ENCODE results near the gene FSTL1.
A peak's percentile ranks its signal among the peaks of the same experiment; 100 is the strongest.

The FSTL1 gene

DNA sequence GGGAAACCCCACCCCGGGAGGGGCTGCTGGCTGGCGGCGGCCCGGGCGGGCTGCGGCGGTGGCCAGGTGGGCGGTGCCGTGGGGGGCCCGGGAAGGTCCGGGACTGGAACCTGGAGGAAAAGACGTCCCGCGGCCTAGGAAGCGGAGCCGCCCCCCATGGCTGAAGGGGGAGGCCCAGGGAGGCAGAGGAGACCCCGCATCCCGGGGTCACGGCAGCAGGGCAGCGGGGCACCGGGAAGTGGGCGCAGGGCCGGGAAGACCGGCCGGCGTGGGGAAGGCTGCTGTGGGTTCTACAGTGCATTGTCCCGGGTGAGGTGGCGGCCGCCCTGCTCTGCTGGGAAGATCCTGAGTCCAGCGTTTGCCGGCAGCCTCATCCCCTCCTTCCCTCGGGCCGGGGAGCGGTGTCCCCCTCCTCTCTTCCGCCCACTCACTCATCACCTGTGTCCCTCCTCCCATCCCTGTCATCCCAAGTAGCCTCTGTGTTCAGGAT is 525 bp upstream of the FSTL1 start:
- DNase-seq (ENCODE audit: low read depth) = no peak
- TF ChIP-seq, protein P1, sequence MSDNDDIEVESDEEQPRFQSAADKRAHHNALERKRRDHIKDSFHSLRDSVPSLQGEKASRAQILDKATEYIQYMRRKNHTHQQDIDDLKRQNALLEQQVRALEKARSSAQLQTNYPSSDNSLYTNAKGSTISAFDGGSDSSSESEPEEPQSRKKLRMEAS (IDR thresholded peaks at IDR 0.05; ENCODE audit: low read depth, low read length) = no peak
- no peak for TF ChIP-seq MYC (IDR thresholded peaks at IDR 0.05; ENCODE audit: low read depth, low read length)
- TF ChIP-seq, protein P2, sequence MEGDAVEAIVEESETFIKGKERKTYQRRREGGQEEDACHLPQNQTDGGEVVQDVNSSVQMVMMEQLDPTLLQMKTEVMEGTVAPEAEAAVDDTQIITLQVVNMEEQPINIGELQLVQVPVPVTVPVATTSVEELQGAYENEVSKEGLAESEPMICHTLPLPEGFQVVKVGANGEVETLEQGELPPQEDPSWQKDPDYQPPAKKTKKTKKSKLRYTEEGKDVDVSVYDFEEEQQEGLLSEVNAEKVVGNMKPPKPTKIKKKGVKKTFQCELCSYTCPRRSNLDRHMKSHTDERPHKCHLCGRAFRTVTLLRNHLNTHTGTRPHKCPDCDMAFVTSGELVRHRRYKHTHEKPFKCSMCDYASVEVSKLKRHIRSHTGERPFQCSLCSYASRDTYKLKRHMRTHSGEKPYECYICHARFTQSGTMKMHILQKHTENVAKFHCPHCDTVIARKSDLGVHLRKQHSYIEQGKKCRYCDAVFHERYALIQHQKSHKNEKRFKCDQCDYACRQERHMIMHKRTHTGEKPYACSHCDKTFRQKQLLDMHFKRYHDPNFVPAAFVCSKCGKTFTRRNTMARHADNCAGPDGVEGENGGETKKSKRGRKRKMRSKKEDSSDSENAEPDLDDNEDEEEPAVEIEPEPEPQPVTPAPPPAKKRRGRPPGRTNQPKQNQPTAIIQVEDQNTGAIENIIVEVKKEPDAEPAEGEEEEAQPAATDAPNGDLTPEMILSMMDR (IDR thresholded peaks at IDR 0.05; ENCODE audit: low read depth, low read length) = no peak
- no peak for TF ChIP-seq POLR2A (IDR thresholded peaks at IDR 0.05; ENCODE audit: extremely low read depth, insufficient read length)
- H3K4me3 ChIP-seq (ENCODE audit: low read depth, low read length) = no peak overlapping the region

DNA sequence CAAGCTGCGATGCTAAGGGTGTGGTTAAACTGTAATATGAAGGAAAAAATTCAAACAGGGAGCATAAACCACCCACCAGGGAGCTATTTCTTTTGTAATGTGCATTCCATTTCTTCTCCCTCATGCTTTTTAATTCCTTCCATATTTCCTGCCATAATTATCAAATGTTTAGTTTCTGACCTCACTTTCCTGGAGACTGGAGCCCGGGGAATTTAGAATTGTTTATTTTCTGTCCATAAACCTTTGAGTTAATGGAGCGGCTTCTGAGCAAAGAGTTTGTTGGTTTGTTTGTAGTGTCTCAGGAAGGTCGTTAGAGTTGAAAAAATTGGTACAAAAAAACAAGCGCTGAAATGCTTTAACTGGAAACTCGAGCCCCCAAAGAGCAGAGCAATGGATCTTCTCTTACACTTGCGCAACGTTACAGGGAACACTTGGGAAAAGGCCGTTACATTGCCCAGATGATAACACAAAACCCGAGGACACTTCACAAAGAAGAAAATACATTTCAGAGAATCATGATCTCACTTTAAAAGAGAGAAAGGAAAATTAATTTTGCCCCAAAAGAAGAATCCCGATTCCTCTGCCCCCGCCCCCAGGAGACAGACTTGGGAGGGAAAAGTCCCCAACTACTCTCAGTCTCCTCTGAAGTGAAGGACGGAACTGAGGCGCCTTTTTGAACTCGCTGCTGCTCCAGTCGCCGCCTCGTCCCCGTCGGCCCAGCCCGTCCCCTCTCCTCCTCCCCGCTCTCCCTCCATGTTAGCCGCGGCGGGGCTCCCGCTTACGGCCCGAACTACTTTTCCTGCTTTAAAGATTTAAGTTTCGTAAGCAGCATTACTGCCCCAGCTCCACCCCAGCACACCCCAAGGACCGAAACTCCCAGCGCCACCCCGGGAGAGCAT is 842 bp downstream of the FSTL1 start:
- peak; percentile 9 for DNase-seq (ENCODE audit: low read depth)
- no peak overlapping the region for H3K4me3 ChIP-seq (ENCODE audit: low read depth, low read length)
- TF ChIP-seq, protein P2 (IDR thresholded peaks at IDR 0.05; ENCODE audit: low read depth, low read length) = no peak
- TF ChIP-seq, protein P1 (IDR thresholded peaks at IDR 0.05; ENCODE audit: low read depth, low read length) = no peak
- no peak for TF ChIP-seq MYC (IDR thresholded peaks at IDR 0.05; ENCODE audit: low read depth, low read length)
- no peak for TF ChIP-seq POLR2A (IDR thresholded peaks at IDR 0.05; ENCODE audit: extremely low read depth, insufficient read length)

DNA sequence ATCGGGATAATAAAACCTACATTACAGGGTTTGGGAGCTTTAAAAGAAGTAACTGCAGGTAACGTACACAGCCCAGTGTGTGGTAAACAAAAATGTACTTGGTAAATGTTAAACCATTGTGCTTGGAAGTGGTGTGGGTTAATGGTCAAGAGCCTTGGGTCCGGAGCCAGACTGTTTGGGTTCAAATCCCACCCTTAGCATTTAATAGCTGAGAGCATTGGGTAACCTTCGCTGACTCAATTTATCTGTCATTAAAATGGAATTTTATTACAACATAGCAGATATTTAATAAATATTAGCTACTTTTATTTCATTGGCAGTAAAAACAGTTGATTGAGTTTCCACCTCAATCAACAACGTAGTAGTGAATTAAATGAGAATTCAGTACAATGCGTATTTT is 1.5 kb downstream of the FSTL1 start:
- TF ChIP-seq MYC (IDR thresholded peaks at IDR 0.05; ENCODE audit: low read depth, low read length) (no peak), POLR2A (IDR thresholded peaks at IDR 0.05; ENCODE audit: extremely low read depth, insufficient read length) (no peak)
- TF ChIP-seq, protein P1 (IDR thresholded peaks at IDR 0.05; ENCODE audit: low read depth, low read length) = no peak
- TF ChIP-seq, protein P2 (IDR thresholded peaks at IDR 0.05; ENCODE audit: low read depth, low read length) = no peak
- DNase-seq (ENCODE audit: low read depth) = no peak
- H3K4me3 ChIP-seq (ENCODE audit: low read depth, low read length) = no peak overlapping the region

DNA sequence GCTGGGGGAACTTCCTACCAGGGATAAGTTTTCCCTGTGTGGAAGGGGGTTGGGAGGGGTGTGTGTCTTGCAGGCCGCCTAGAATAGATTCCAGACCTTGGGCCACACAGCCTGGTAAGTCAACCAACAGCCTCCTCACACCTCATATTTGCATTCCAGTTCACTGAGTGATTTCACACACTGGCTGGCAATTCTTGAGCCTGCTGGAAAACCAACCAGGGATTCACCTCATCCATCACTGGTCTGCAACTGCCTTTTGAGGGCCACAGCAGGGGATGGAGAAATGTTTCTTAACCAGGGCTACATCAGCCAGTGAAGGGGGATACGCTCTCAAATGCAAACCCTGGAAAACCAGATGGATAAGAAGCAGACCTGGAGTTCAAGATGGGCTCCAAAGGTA is 2.0 kb downstream of the FSTL1 start:
- DNase-seq (ENCODE audit: low read depth) = no peak
- no peak overlapping the region for H3K4me3 ChIP-seq (ENCODE audit: low read depth, low read length)
- TF ChIP-seq MYC (IDR thresholded peaks at IDR 0.05; ENCODE audit: low read depth, low read length) (no peak), POLR2A (IDR thresholded peaks at IDR 0.05; ENCODE audit: extremely low read depth, insufficient read length) (no peak)
- TF ChIP-seq, protein P2 (IDR thresholded peaks at IDR 0.05; ENCODE audit: low read depth, low read length) = no peak
- TF ChIP-seq, protein P1 (IDR thresholded peaks at IDR 0.05; ENCODE audit: low read depth, low read length) = no peak

DNA sequence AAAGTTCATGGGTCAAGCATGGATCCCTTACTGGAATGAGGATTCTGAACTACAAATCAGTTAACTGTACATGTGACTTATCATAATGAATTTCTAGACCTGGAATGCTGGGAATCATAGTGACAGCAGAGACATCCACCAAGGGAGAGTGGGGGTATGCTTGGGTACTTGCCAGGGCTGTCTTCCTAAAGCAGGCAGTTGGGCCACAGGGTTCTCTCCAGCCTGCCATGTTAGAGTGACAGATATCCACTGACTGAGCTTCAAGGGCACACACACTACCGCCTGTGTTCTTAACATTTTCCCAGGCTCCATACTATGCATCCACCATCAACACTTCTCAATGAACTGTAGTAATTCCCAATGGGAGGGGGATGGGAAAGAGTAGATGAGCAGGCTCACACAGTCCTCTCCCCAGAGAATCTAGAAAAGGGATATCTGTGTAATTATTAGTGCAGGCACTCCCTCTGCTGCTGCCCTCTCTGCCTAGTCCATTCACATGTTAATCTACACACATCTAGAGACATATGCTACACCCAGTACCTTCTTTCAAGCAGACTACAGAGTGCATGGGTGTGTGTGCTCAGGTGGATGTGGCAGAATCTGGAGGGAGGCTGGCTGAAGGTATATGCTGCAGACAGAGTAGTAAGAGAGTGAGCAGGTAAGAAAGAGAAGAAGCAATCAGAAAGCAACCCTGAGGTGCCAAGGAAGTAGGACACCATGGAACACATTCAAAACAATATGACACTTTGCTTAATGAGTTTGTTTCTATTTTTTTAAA is 3.7 kb downstream of the FSTL1 start:
- no peak overlapping the region for H3K4me3 ChIP-seq (ENCODE audit: low read depth, low read length)
- no peak for DNase-seq (ENCODE audit: low read depth)
- TF ChIP-seq POLR2A (IDR thresholded peaks at IDR 0.05; ENCODE audit: extremely low read depth, insufficient read length) = no peak
- TF ChIP-seq, protein P2 (IDR thresholded peaks at IDR 0.05; ENCODE audit: low read depth, low read length) = no peak
- TF ChIP-seq, protein P1 (IDR thresholded peaks at IDR 0.05; ENCODE audit: low read depth, low read length) = no peak
- no peak for TF ChIP-seq MYC (IDR thresholded peaks at IDR 0.05; ENCODE audit: low read depth, low read length)
